HG03108 (cell line): ENCODE data around the gene POU5F1.
"Not testable (repeated sequence)": the region's sequence is repeated elsewhere in the genome, so short reads cannot be mapped to it uniquely, and the experiment has no call there.

Experiments used
- ATAC-seq: cut with Tn5 transposase; IDR thresholded peaks from one replicate; pipeline ENCODE4 v1.9.1; 2021; ENCODE audit warnings: moderate library complexity; ENCODE audit not compliant: unreplicated experiment

The POU5F1 gene

GRCh38 chr6:31169123-31169857 is 1.2 kb downstream of the POU5F1 start:
- no peak for ATAC-seq

- no peak for ATAC-seq
Observed at GRCh38 chr6:31168606-31169005, 1.9 kb downstream of the POU5F1 start.

GRCh38 chr6:31165986-31166385 is 4.5 kb downstream of the POU5F1 start:
- ATAC-seq = no peak

- ATAC-seq = peak; percentile 69
Observed at GRCh38 chr6:31165064-31165832, 5.2 kb downstream of the POU5F1 start.

GRCh38 chr6:31164475-31165063 is 5.9 kb downstream of the POU5F1 start:
- ATAC-seq = not testable (repeated sequence)

GRCh38 chr6:31163922-31164321 is 6.6 kb downstream of the POU5F1 start:
- no peak for ATAC-seq

- no peak for ATAC-seq
Observed at GRCh38 chr6:31162463-31163165, 7.9 kb downstream of the POU5F1 start.

- ATAC-seq = no peak
Observed at GRCh38 chr6:31161216-31162126, 9.0 kb downstream of the POU5F1 start.

- ATAC-seq = peak; percentile 2
Observed at GRCh38 chr6:31158863-31159855, 11.3 kb downstream of the POU5F1 start.

GRCh38 chr6:31158140-31158862 is 12.2 kb downstream of the POU5F1 start, which contains the start of gene TCF19:
Gene TCF19 (plus strand): TSS chr6:31158589. CDS start chr6:31159470, 881 bp downstream.
- ATAC-seq = peak; percentile 87

GRCh38 chr6:31157513-31158139 is 12.9 kb downstream of the POU5F1 start, which contains the start of gene CCHCR1:
Gene CCHCR1 (minus strand): TSS chr6:31157802. CDS start chr6:31157600, 202 bp downstream.
- no peak for ATAC-seq

- no peak for ATAC-seq
Observed at GRCh38 chr6:31156641-31157040, 13.8 kb downstream of the POU5F1 start.

- ATAC-seq = no peak
Observed at GRCh38 chr6:31154436-31154835, 16.0 kb downstream of the POU5F1 start.

- no peak for ATAC-seq
Observed at GRCh38 chr6:31152781-31153180, 17.7 kb downstream of the POU5F1 start.

GRCh38 chr6:31149827-31150447 is 20.5 kb downstream of the POU5F1 start:
- no peak for ATAC-seq

- ATAC-seq = no peak
Observed at GRCh38 chr6:31145386-31145785, 25.1 kb downstream of the POU5F1 start.

- ATAC-seq = no peak
Observed at GRCh38 chr6:31144970-31145340, 25.5 kb downstream of the POU5F1 start.
